ENCODE measurements around the gene PCDH15. TPM values are rescaled to one million over a fixed set of nuclear protein-coding genes. Genes with fewer than 3 reads are reported as not detected.

The PCDH15 gene
- total RNA-seq, 1 experiment from 2014 or later: 0.61 TPM

GRCh38 chr10:54485971-54486370, 315.1 kb downstream of the PCDH15 start:
- Histone ChIP-seq H3K56ac (ENCODE audit: insufficient read length, low read depth, low read length) (no peak overlapping the region), H3K18ac (ENCODE audit: insufficient read length, low read depth, low read length) (no peak overlapping the region), H2BK12ac (ENCODE audit: insufficient read length, low read depth, low read length) (no peak overlapping the region), H4K5ac (ENCODE audit: insufficient read length, low read depth, low read length) (no peak overlapping the region), H3K9ac (ENCODE audit: extremely low read depth, insufficient read length, low read length) (no peak overlapping the region), H2BK5ac (ENCODE audit: insufficient read length, low read length) (no peak overlapping the region), H2AK5ac (ENCODE audit: insufficient read length, low read length) (no peak overlapping the region), H3K79me2 (ENCODE audit: insufficient read depth, low read length) (no peaks in the 10 kb centered on the region), H2BK20ac (ENCODE audit: low read depth, low read length, poor library complexity, severe bottlenecking) (no peak overlapping the region), H4K91ac (ENCODE audit: insufficient read length, low read depth, low read length) (no peak overlapping the region), H3K9me3 (ENCODE audit: control insufficient read depth, low read depth, low read length) (no peaks in the 10 kb centered on the region), H2AFZ (ENCODE audit: low read length) (no peak overlapping the region), H2BK120ac (ENCODE audit: low read depth, low read length, poor library complexity, severe bottlenecking) (no peak overlapping the region), H3K23me2 (ENCODE audit: insufficient read length, low read depth, low read length, poor library complexity, severe bottlenecking) (no peaks in the 10 kb centered on the region), H3K4me1 (ENCODE audit: insufficient read depth, low read length) (no peaks in the 10 kb centered on the region), H3T11ph (ENCODE audit: low read length) (no peak overlapping the region), H2BK15ac (ENCODE audit: low read depth, low read length) (no peak overlapping the region), H3K14ac (ENCODE audit: insufficient read depth, low read length) (no peak overlapping the region), H3K27ac (ENCODE audit: insufficient read length, low read depth, low read length) (no peak overlapping the region), H4K20me1 (ENCODE audit: control insufficient read depth, insufficient read depth, insufficient read length) (no peaks in the 10 kb centered on the region), H3K79me1 (ENCODE audit: insufficient read depth, low read depth, low read length, poor library complexity, severe bottlenecking) (no peaks in the 10 kb centered on the region), H3K23ac (ENCODE audit: insufficient read length, low read depth, low read length) (no peak overlapping the region), H3K4ac (ENCODE audit: low read depth, low read length) (no peak overlapping the region), H4K8ac (replicated peaks; ENCODE audit: insufficient read length, low read depth, low read length) (no peak overlapping the region), H3K4me2 (ENCODE audit: insufficient read depth, insufficient read length, low read length) (no peak overlapping the region), H3K27me3 (ENCODE audit: insufficient read depth, low read length) (no peaks in the 10 kb centered on the region; the same call in 1 of the 2 replicates)
- Mint-ChIP-seq H3K36me3 (ENCODE audit: insufficient read depth in 1 of 3, low read depth in 3 of 3) (no peaks in the 10 kb centered on the region), H3K27me3 (ENCODE audit: low read depth) (no peaks in the 10 kb centered on the region), H3K4me3 (no peak overlapping the region), H3K27ac (no peak overlapping the region), H3K9me3 (no peaks in the 10 kb centered on the region; a peak in 1 of 5 replicates), H3K4me1 (no peaks in the 10 kb centered on the region)
- DNase-seq: no peak
- no peak for TF ChIP-seq CTCF (conservative IDR thresholded peaks at IDR 0.05)
- no CpG with 5 or more reads among the region's 2 CpGs for WGBS (ENCODE audit: extremely low coverage, insufficient read length, low lambda C conversion rate)

Measured in H9 (cell line).